Stimulated activated memory B cell treated with anti-CD40 and anti-IgM and Interleukin-4, amounts not matched to agents 10 μg/mL and 1 μg/mL and 100 μg/mL, for 72 hours (primary cell): Measurements from ENCODE around the gene CEP85.
"Not testable (repeated sequence)": the region's sequence is repeated elsewhere in the genome, so short reads cannot be mapped to it uniquely, and the experiment has no call there.

Experiments used
- ATAC-seq: fragments of 150-1000 bp; cut with Tn5 transposase; 2 replicates; pipeline ENCODE4 v1.10.0; 2021
- H3K27ac Mint-ChIP-seq: one replicate; pipeline ENCODE4 v1.8.0; 2022; ENCODE audit warnings: mild to moderate bottlenecking, mixed read lengths
- H3K27me3 Mint-ChIP-seq: one replicate; pipeline ENCODE4 v1.8.0; 2022; ENCODE audit warnings: mixed read lengths
- H3K36me3 Mint-ChIP-seq: one replicate; pipeline ENCODE4 v1.8.0; 2022; ENCODE audit warnings: mixed read lengths
- H3K4me1 Mint-ChIP-seq: one replicate; pipeline ENCODE4 v1.8.0; 2022; ENCODE audit warnings: mixed read lengths
- H3K4me3 Mint-ChIP-seq: one replicate; pipeline ENCODE4 v1.8.0; 2022; ENCODE audit warnings: mild to moderate bottlenecking, moderate library complexity, mixed read lengths
- H3K9me3 Mint-ChIP-seq: one replicate; pipeline ENCODE4 v1.8.0; 2022; ENCODE audit warnings: mixed read lengths

The CEP85 gene

DNA sequence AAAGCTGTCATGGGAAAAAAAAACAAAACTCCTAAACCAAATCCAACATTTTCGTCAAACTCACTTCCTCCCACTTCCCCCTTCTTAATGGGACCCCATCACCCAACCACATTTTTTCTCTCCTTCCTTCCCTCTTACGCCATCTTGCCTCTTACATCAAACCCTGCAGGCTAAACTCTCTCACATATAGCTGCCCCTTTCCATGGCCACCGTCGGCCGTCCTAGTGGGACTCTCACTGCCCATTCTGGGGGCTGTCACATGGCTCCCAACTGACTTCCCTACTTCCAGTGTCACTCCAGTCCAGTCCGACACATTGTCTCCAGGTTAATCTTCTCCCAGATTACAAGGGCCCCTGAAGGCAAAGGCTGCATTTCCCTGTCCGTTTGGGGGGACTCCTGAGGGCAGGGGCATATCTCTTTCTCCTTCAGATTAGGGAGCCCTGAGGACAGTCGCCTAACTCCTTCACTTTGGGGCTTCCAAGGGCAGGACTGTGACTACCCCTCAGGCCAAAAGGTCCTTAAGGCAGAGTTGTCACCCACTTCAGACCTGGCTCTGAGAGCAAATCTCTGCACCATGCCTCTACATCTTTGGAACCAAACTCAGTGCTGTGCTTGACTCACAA lies 71.8 kb downstream of the CEP85 start:
- Mint-ChIP-seq H3K27me3 (no peaks in the 10 kb centered on the region), H3K27ac (peak overlapping the region; percentile 84), H3K4me1 (peaks cover 33% of the 10 kb centered on the region)

GRCh38 chr1:26306290-26307229 lies 72.6 kb downstream of the CEP85 start, which contains the start of gene UBXN11:
Gene UBXN11 (minus strand): TSS chr1:26306636. CDS start chr1:26302883, 3,753 bp downstream.
- peak; percentile 100 for ATAC-seq
- peaks cover 30% of the 10 kb centered on the region for H3K4me1 Mint-ChIP-seq
- H3K27ac Mint-ChIP-seq = peak within 1 kb of the TSS; percentile 84
- no peaks in the 10 kb centered on the region for H3K36me3 Mint-ChIP-seq
- H3K9me3 Mint-ChIP-seq = no peaks in the 10 kb centered on the region
- peak within 1 kb of the TSS; percentile 98 for H3K4me3 Mint-ChIP-seq
- H3K27me3 Mint-ChIP-seq = no peaks in the 10 kb centered on the region

More for the DNA sequence above, 71.8 kb downstream of the CEP85 start:
- no peak for ATAC-seq
- Mint-ChIP-seq H3K9me3 (no peaks in the 10 kb centered on the region), H3K4me3 (peak overlapping the region; percentile 98), H3K36me3 (peaks cover 7% of the 10 kb centered on the region)

GRCh38 chr1:26307363-26307781 lies 73.4 kb downstream of the CEP85 start:
- Mint-ChIP-seq H3K36me3 (no peaks in the 10 kb centered on the region), H3K27me3 (no peaks in the 10 kb centered on the region), H3K4me3 (peak overlapping the region; percentile 98), H3K27ac (peak overlapping the region; percentile 84), H3K4me1 (peaks cover 38% of the 10 kb centered on the region), H3K9me3 (no peaks in the 10 kb centered on the region)
- ATAC-seq = no peak

- H3K27ac Mint-ChIP-seq = peak overlapping the region; percentile 84
- not testable (repeated sequence) for ATAC-seq, H3K9me3 Mint-ChIP-seq, H3K27me3 Mint-ChIP-seq, H3K36me3 Mint-ChIP-seq, H3K4me3 Mint-ChIP-seq
- H3K4me1 Mint-ChIP-seq = peaks cover 42% of the 10 kb centered on the region
These were observed 74.2 kb downstream of the CEP85 start for GRCh38 chr1:26307966-26308899.

GRCh38 chr1:26314501-26314900 lies 80.5 kb downstream of the CEP85 start:
- Mint-ChIP-seq H3K36me3 (peaks cover 20% of the 10 kb centered on the region), H3K4me3 (peak overlapping the region; percentile 8), H3K4me1 (peaks cover 61% of the 10 kb centered on the region), H3K9me3 (peaks cover 3% of the 10 kb centered on the region), H3K27me3 (no peaks in the 10 kb centered on the region), H3K27ac (peak overlapping the region; percentile 97)
- no peak for ATAC-seq

DNA sequence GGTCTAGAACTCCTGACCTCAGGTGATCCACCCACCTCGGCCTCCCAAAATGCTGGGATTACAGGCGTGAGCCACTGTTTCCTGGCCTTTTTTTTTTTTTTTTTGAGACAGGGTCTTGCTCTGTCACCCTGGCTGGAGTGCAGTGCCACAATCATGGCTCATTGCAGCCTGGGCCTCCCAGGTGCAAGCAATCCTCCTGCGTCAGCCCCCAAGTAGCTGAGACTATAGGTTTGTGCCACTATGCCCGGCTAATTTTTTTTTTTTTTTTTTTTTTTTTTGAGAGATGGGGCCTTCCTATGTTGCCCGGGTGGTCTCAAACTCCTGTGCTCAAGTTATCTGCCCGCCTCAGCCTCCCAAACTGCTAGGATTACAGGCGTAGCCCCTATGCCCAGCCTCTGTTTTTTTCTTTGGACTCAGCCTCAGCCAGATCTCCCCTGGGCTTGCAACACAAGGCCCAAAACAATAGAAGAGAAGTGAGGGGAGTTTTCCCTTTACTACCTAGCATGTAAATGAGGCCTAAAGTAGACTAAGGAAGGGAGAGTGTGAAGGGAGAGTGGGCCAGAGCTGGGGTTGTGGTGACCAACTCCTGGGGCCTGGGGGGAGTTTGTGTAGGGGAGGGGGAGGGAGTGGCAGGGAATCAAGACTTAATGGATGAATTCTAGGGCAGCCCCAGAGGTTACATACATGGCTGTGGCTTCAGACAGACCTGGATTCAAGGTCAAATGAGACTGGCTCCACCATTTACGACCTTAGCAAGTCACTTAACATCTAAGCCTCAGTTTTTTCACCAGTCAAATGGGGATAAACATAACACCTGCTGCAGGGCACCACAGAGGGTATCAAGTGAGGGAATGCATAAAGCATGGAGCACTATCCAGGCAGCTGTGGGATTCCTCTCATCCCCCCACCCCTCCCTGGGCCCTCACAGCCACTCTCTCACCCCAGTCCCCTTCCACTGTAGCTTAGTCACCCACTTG lies 82.2 kb downstream of the CEP85 start:
- Mint-ChIP-seq H3K9me3 (peaks cover 3% of the 10 kb centered on the region), H3K27me3 (no peaks in the 10 kb centered on the region), H3K4me3 (peak overlapping the region; percentile 98), H3K4me1 (peaks cover 76% of the 10 kb centered on the region), H3K27ac (peak overlapping the region; percentile 97), H3K36me3 (peaks cover 35% of the 10 kb centered on the region)
- ATAC-seq = no peak

DNA sequence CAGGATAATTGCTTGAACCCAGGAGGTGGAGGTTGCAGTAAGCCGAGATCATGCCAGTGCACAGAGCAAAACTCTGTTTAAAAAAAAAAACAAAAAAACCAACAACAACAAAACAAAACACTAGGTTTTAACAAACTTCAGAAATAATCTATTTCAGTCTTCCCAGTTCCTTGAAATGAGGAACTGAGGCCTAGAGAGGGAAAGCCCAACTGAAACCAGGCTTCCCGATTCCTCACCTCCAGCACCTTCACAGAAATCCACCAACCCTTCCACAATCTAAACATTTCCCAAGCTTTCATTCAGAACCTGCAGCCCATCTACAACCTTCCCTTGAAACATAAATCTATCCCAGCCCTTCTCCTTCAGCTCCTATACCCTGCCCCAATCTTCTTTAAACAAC lies 83.1 kb downstream of the CEP85 start:
- Mint-ChIP-seq H3K27ac (peak overlapping the region; percentile 97), H3K36me3 (peaks cover 43% of the 10 kb centered on the region)
- ATAC-seq = no peak

DNA sequence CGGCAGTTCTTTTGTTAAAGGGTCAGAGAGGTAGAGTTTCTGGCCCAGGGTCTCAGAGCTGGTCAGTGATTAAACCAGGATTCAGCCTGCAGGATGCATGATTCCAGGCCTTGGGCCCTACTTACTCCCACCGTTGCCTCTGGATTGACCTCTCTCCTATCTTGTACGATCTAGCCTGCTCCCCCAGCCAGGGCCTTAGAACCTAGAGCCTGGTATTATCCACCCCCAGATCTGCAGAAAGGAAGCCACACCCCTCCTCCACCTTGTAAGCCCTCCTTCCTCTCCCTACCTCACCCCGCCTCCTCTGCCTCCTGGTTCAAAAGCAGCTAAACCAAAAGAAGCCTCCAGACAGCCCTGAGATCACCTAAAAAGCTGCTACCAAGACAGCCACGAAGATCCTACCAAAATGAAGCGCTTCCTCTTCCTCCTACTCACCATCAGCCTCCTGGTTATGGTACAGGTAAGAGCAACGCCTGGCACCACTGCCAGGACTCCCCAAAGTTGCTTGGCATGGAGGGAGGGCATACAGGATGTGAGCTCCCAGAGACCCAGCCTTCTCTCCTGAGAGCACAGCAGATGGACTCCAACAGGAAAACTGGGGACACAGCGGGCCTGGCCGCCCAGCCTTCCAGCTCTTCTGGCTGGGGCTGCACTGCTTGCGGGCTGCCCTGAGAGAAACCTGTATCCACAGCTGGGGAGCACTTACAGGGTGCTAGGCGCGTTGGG lies 83.8 kb downstream of the CEP85 start, which contains the start of gene CD52:
TSS of gene CD52 (plus strand) at position 347 of the 726 bp plus-strand sequence. CDS start at position 407, 60 bp downstream.
- H3K27me3 Mint-ChIP-seq = no peaks in the 10 kb centered on the region

More for the DNA sequence above, 83.1 kb downstream of the CEP85 start:
- peaks cover 76% of the 10 kb centered on the region for H3K4me1 Mint-ChIP-seq
- no peaks in the 10 kb centered on the region for H3K27me3 Mint-ChIP-seq
- H3K4me3 Mint-ChIP-seq = peak overlapping the region; percentile 98
- peaks cover 3% of the 10 kb centered on the region for H3K9me3 Mint-ChIP-seq

DNA sequence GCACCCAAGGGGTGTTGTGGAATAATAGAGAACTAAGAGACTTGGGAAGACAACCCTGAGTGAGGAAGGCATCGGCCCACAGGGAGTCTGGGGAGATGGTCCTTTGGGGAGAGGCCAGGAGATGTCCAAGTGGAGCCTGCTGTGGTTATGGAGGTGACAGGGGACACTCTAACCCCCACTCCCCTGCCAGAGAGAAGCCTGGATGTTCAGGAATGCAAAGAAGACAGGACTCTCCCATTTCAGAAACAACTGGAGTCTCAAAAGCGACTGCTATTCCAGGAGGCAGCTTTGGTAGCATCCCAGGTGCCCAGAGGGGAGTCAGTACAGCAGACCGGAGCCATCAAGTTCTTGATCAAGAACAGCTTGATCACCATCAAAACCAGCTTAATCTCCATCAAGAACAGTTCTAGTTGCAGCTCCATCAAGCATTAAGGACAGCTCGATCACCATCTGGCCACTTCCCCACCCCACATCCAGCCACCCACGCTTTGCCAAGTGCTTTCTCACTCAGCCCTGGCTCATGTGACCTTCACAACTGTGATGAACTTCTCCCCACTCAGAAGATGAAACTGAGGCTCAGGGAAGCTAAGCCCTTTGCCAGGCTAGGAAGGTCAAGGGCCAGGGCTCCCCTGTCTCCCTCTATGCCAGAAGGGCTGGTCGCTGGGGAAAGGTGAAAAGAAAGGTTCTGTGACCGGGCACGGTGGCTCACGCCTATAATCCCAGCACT lies 84.5 kb downstream of the CEP85 start:
- Mint-ChIP-seq H3K27me3 (no peaks in the 10 kb centered on the region), H3K9me3 (peaks cover under 1% of the 10 kb centered on the region), H3K4me3 (peak overlapping the region; percentile 98), H3K27ac (peak overlapping the region; percentile 97), H3K36me3 (peaks cover 57% of the 10 kb centered on the region), H3K4me1 (peaks cover 78% of the 10 kb centered on the region)
- peak; percentile 46 for ATAC-seq

More for the DNA sequence above, 83.8 kb downstream of the CEP85 start, which contains the start of gene CD52:
- peak; percentile 79 for ATAC-seq
- Mint-ChIP-seq H3K9me3 (peaks cover 3% of the 10 kb centered on the region), H3K4me3 (peak within 1 kb of the TSS; percentile 98), H3K36me3 (peaks cover 50% of the 10 kb centered on the region), H3K27ac (peak within 1 kb of the TSS; percentile 97), H3K4me1 (peaks cover 77% of the 10 kb centered on the region)

DNA sequence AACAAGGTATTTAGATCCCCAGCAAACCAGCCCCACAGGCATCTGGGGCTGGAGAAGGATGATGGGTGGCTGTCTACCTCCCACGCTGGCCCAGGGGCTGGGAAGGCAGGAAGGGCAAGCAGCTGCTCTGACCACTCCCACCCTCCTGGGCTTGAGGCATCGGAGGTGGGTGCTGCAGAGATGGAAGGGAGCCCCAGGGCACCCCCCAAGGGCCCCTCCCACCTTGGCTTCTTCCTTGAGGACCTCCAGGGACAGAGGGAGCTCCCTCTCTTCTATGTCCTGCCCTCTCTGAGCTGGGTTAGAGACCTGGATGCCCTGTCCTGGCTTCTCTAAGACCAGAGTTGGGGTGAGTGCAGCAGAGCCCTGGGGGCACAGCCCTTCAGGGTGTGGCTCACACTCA lies 86.9 kb downstream of the CEP85 start:
- Mint-ChIP-seq H3K36me3 (peaks cover 68% of the 10 kb centered on the region), H3K4me1 (peaks cover 63% of the 10 kb centered on the region)

DNA sequence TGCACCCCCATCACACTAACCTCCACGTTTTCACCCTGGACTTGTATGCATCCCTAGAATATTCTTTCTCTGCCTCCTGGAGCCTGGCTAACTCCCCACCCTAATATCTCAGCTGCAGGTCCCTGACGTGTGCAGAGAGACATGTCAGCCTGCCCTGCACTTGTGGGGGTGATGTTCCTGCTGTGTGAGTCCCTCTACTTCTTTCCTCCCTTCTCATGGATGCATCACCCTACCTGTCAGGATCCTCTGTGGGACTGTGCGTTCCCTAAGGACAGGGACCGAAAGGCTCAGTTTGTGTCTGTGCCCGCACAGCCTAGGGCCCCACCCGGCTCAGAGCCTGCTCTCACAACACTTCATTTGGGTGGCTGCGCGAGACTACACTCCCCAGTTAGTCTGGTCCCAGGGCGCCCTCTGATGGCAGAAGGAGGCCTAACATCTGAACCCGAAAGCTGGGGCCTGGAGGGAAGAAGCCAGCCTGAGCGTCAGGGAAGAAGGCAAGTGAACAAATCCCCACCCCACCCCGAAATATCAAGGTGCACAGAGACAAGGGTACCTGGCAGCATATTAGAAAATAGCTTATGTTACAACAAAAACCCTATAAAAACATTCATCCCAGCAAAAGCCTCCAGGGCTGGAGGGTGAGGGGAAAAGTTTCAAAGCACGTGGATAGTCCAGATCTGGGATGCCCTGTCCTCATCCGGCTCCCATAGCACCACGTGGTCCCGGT lies 87.5 kb downstream of the CEP85 start:
- H3K9me3 Mint-ChIP-seq = no peaks in the 10 kb centered on the region
- H3K27me3 Mint-ChIP-seq = no peaks in the 10 kb centered on the region
- H3K27ac Mint-ChIP-seq = peak overlapping the region; percentile 97
- ATAC-seq = peak; percentile 74
- H3K36me3 Mint-ChIP-seq = peaks cover 68% of the 10 kb centered on the region
- peak overlapping the region; percentile 77 for H3K4me3 Mint-ChIP-seq
- H3K4me1 Mint-ChIP-seq = peaks cover 57% of the 10 kb centered on the region

More for the DNA sequence above, 86.9 kb downstream of the CEP85 start:
- Mint-ChIP-seq H3K4me3 (peak overlapping the region; percentile 98), H3K27ac (peak overlapping the region; percentile 97), H3K27me3 (no peaks in the 10 kb centered on the region), H3K9me3 (no peaks in the 10 kb centered on the region)
- ATAC-seq = peak; percentile 6

DNA sequence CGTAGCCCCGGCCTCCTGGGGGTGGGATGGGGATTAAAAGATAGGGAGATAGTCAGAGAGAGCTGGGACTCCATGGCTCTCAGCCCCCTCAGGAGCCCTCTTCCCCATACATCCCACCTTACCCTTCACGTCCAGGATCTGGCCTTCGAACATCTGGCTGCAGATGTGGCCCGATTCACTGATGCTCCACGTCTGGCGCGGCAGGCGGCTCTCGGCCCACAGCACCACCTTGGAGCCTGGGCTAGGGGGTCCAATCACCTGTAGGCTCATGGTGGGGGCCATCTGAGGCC lies 88.0 kb downstream of the CEP85 start:
- ATAC-seq = no peak
- H3K9me3 Mint-ChIP-seq = no peaks in the 10 kb centered on the region
- peaks cover 68% of the 10 kb centered on the region for H3K36me3 Mint-ChIP-seq
- no peak overlapping the region for H3K4me3 Mint-ChIP-seq
- peaks cover 52% of the 10 kb centered on the region for H3K4me1 Mint-ChIP-seq
- H3K27me3 Mint-ChIP-seq = no peaks in the 10 kb centered on the region
- H3K27ac Mint-ChIP-seq = peak overlapping the region; percentile 97
